HEK293 (cell line): Measurements from ENCODE around the gene FNDC10.

Experiments used
- CTCF ChIA-PET: fragments of 350-600 bp; formaldehyde crosslinking; extraction: SDS; loops from one replicate; lab custom pipeline; 2021; ENCODE audit warnings: antibody characterized with exemption; lab: Yijun Ruan, JAX
- POLR2A ChIA-PET: fragments of 300-600 bp; formaldehyde crosslinking; extraction: SDS; loops from one replicate; lab custom pipeline; 2020; ENCODE audit warnings: antibody characterized with exemption, inconsistent platforms; lab: Yijun Ruan, JAX
- H3K27ac ChIP-seq: fragments of 200-500 bp; sonication (Bioruptor generic); 2 replicates; pipeline ENCODE4 v1.5.1; 2014; ENCODE audit warnings: low read depth, low read length, control low read depth, inconsistent platforms; ENCODE audit errors: extremely low read depth
- H3K36me3 ChIP-seq, 2 experiments: fragments of 200-500 bp in 1 of 2; sonication (Bioruptor generic) in 1 of 2; 1 replicate in 1 of 2; 2 replicates in 1 of 2; pipeline ENCODE4 v1.5.1; 2014 to 2017; ENCODE audit warnings: inconsistent platforms in 2 of 2, low read length in 2 of 2; ENCODE audit not compliant: control insufficient read depth in 2 of 2, insufficient read depth in 1 of 2
- H3K4me1 ChIP-seq: fragments of 200-500 bp; sonication (Bioruptor generic); 2 replicates; pipeline ENCODE4 v1.5.1; 2014; ENCODE audit warnings: mild to moderate bottlenecking, low read length, inconsistent platforms; ENCODE audit not compliant: control insufficient read depth, insufficient read depth
- H3K4me3 ChIP-seq: 2 replicates; pipeline ENCODE4 v1.5.1; 2011; ENCODE audit warnings: low read depth, mild to moderate bottlenecking, control low read depth, low read length, moderate library complexity
- H3K9me3 ChIP-seq: fragments of 200-500 bp; sonication (Bioruptor generic); 2 replicates; pipeline ENCODE4 v1.5.1; 2014; ENCODE audit warnings: low read depth, low read length, inconsistent platforms; ENCODE audit not compliant: control insufficient read depth, insufficient read depth
- CTCF ChIP-seq: fragments of 450-650 bp; formaldehyde crosslinking; IDR thresholded peaks from 2 replicates; pipeline ENCODE4 v1.5.1; 2016; ENCODE audit warnings: missing biosample characterization, missing genetic modification characterization
- GLIS1 ChIP-seq: fragments of 450-650 bp; formaldehyde crosslinking; IDR thresholded peaks from 2 replicates; pipeline ENCODE4 v1.5.1; 2016; ENCODE audit warnings: missing biosample characterization, missing genetic modification characterization
- HIC1 ChIP-seq: fragments of 450-650 bp; formaldehyde crosslinking; IDR thresholded peaks from 2 replicates; pipeline ENCODE4 v1.5.1; 2016; ENCODE audit warnings: missing biosample characterization, missing genetic modification characterization
- PRDM1 ChIP-seq: fragments of 450-650 bp; formaldehyde crosslinking; IDR thresholded peaks from 2 replicates; pipeline ENCODE4; 2016; ENCODE audit warnings: missing biosample characterization, missing genetic modification characterization
- ZFHX2 ChIP-seq: fragments of 450-650 bp; formaldehyde crosslinking; conservative IDR thresholded peaks from 2 replicates; pipeline ENCODE4 v1.5.1; 2016; ENCODE audit warnings: missing biosample characterization, missing genetic modification characterization
- ZIC2 ChIP-seq: fragments of 450-650 bp; formaldehyde crosslinking; IDR thresholded peaks from 2 replicates; pipeline ENCODE4 v1.5.1; 2016; ENCODE audit warnings: missing biosample characterization, missing genetic modification characterization
- ZNF341 ChIP-seq: fragments of 450-650 bp; formaldehyde crosslinking; IDR thresholded peaks from 2 replicates; pipeline ENCODE4; 2016; ENCODE audit warnings: low read depth, missing biosample characterization, missing genetic modification characterization
- ZNF366 ChIP-seq: fragments of 450-650 bp; formaldehyde crosslinking; conservative IDR thresholded peaks from 2 replicates; pipeline ENCODE4 v1.5.1; 2016; ENCODE audit warnings: missing biosample characterization, missing genetic modification characterization
- ZNF404 ChIP-seq: fragments of 450-650 bp; formaldehyde crosslinking; IDR thresholded peaks from 2 replicates; pipeline ENCODE4 v1.5.1; 2017; ENCODE audit warnings: missing biosample characterization, missing genetic modification characterization
- ZNF449 ChIP-seq: fragments of 450-650 bp; formaldehyde crosslinking; IDR thresholded peaks from 2 replicates; pipeline ENCODE4 v1.5.1; 2017; ENCODE audit warnings: missing biosample characterization, mild to moderate bottlenecking, missing genetic modification characterization, moderate library complexity
- ZNF600 ChIP-seq: fragments of 450-650 bp; formaldehyde crosslinking; IDR thresholded peaks from 2 replicates; pipeline ENCODE4 v1.5.1; 2016; ENCODE audit warnings: missing biosample characterization, missing genetic modification characterization
- ZNF670 ChIP-seq: fragments of 450-650 bp; formaldehyde crosslinking; IDR thresholded peaks from 2 replicates; pipeline ENCODE4 v1.5.1; 2016; ENCODE audit warnings: missing biosample characterization, missing genetic modification characterization, low read depth

FNDC10 gene

GRCh38 chr1:1603671-1604373 is 3.9 kb upstream of the FNDC10 start:
- Histone ChIP-seq H3K4me3 (no peak overlapping the region), H3K9me3 (no peaks in the 10 kb centered on the region)
- ChIA-PET POLR2A (interaction anchor here (0.6 to 2.6 kb wide), 3 partner anchors 11 to 24 kb away, joined by 3 to 17 read pairs (median 9); partner anchors contain the start of gene MIB2), CTCF (no interaction called here)
- TF ChIP-seq ZNF404 (tag by site-specific recombination): no peak
- TF ChIP-seq ZNF449: peak; percentile 68
- TF ChIP-seq ZNF670 (tag by site-specific recombination): no peak
- TF ChIP-seq ZNF600: peak; percentile 56; the same call in 1 of the 2 replicates
- TF ChIP-seq, all 188 proteins: peak for 2
- H3K4me1 ChIP-seq: no peaks in the 10 kb centered on the region; the same call in 1 of the 2 replicates
- no peak overlapping the region for H3K27ac ChIP-seq
- no peaks in the 10 kb centered on the region for H3K36me3 ChIP-seq

- TF ChIP-seq HIC1 (tag by site-specific recombination): 0 out of 2 replicates have a peak, but pooled peaks have one; percentile 21
- TF ChIP-seq ZNF341 (tag by site-specific recombination): no peak
- TF ChIP-seq ZFHX2: peak; percentile 28; the same call in 1 of the 2 replicates
- TF ChIP-seq, all 188 proteins: peak for 2
- CTCF ChIA-PET: no interaction called here
Observed at GRCh38 chr1:1602968-1603506, 3.1 kb upstream of the FNDC10 start.

GRCh38 chr1:1602304-1602967 is 2.5 kb upstream of the FNDC10 start:
- no peaks in the 10 kb centered on the region for H3K36me3 ChIP-seq
- no peak overlapping the region for H3K4me3 ChIP-seq
- no peak overlapping the region for H3K27ac ChIP-seq
- CTCF ChIA-PET: no interaction called here
- H3K4me1 ChIP-seq: peaks cover 5% of the 10 kb centered on the region; the same call in 1 of the 2 replicates
- peak; percentile 16; the same call in 1 of the 2 replicates for TF ChIP-seq GLIS1 (tag by site-specific recombination)
- peak; percentile 82 for TF ChIP-seq PRDM1 (tag by site-specific recombination)
- peak; percentile 18; the same call in 1 of the 2 replicates for TF ChIP-seq ZIC2 (tag by site-specific recombination)
- peak; percentile 85 for TF ChIP-seq ZNF366 (tag by site-specific recombination)
- no peak for TF ChIP-seq CTCF (tag by site-specific recombination)
- H3K9me3 ChIP-seq: no peaks in the 10 kb centered on the region
- POLR2A ChIA-PET: interaction anchor here (1.4 to 2.6 kb wide), 2 partner anchors 9 to 12 kb away, joined by 4 to 17 read pairs; partner anchors contain the start of gene MIB2

More at GRCh38 chr1:1602968-1603506, 3.1 kb upstream of the FNDC10 start:
- Histone ChIP-seq H3K36me3 (no peaks in the 10 kb centered on the region), H3K4me1 (peaks cover under 1% of the 10 kb centered on the region; the same call in 1 of the 2 replicates), H3K4me3 (no peak overlapping the region), H3K27ac (no peak overlapping the region), H3K9me3 (no peaks in the 10 kb centered on the region)
- POLR2A ChIA-PET: interaction anchor here (1.5 to 2.6 kb wide), 2 partner anchors 11 to 25 kb away, joined by 3 to 17 read pairs; partner anchors contain the start of gene MIB2
